Measurements from ENCODE around the gene TP73. TPM values are rescaled to one million over a fixed set of nuclear protein-coding genes. Genes with fewer than 3 reads are reported as not detected.

Gene TP73
- total and polyA plus RNA-seq, 7 donors, result under 0.01 to 0.13 (median 0.01) TPM; not detected in 4

DNA sequence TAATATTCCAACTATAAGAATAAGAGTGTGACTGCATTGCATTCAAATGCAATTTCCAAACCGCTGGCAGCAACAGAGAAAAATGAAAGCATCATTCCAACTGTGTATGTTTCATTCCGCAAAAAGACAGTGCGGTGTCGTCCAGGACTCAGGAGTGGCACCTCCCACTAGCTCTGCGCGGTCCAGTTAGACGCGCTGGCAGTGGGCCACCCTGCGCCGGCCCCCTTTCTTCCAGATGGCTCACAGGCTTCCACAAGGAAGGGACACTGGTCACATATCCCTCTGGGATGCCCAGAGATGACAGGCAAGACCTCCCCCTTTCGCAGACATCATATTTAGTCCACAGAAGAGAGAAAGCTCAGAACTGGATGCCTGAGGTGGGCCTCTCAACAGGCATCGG, 14.3 kb upstream of the TP73 start:
- Histone ChIP-seq H3K4me1 (no peaks in the 10 kb centered on the region), H3K36me3 (ENCODE audit: insufficient read depth in 1 of 2, low read depth in 1 of 2) (peaks cover 6 to 67% of the 10 kb centered on the region in 2 donors), H3K9me3 (no peaks in the 10 kb centered on the region), H3K4me3 (no peak overlapping the region), H3K27ac (no peak overlapping the region), H3K27me3 (ENCODE audit: insufficient read depth in 3 of 3, low read length in 2 of 3) (no peaks in the 10 kb centered on the region)
- intact Hi-C loops (cut with DNase I), result no loop called here
- ATAC-seq, result no peak
- 89 to 93% (median 91%) methylated on average over 12 of the region's 12 CpGs for WGBS, 3 donors
- no peak for TF ChIP-seq CTCF (IDR thresholded peaks at IDR 0.05)
- no peak for DNase-seq

- ATAC-seq (no peak), DNase-seq (no peak)
- TF ChIP-seq CTCF (IDR thresholded peaks at IDR 0.05), result no peak
- intact Hi-C loops (cut with DNase I), result no loop called here
- H3K27me3 ChIP-seq (ENCODE audit: insufficient read depth in 3 of 3, low read length in 2 of 3), result no peaks in the 10 kb centered on the region
- H3K27ac ChIP-seq, result no peak overlapping the region
- peaks cover 6 to 63% of the 10 kb centered on the region in 2 donors for H3K36me3 ChIP-seq (ENCODE audit: insufficient read depth in 1 of 2, low read depth in 1 of 2)
- H3K9me3 ChIP-seq, result no peaks in the 10 kb centered on the region
- no peaks in the 10 kb centered on the region for H3K4me1 ChIP-seq
- no peak overlapping the region for H3K4me3 ChIP-seq
- WGBS, 3 donors, result 83 to 85% (median 85%) methylated on average over 15 of the region's 15 CpGs
These were observed 13.6 kb upstream of the TP73 start for GRCh38 chr1:3638676-3639075.

DNA sequence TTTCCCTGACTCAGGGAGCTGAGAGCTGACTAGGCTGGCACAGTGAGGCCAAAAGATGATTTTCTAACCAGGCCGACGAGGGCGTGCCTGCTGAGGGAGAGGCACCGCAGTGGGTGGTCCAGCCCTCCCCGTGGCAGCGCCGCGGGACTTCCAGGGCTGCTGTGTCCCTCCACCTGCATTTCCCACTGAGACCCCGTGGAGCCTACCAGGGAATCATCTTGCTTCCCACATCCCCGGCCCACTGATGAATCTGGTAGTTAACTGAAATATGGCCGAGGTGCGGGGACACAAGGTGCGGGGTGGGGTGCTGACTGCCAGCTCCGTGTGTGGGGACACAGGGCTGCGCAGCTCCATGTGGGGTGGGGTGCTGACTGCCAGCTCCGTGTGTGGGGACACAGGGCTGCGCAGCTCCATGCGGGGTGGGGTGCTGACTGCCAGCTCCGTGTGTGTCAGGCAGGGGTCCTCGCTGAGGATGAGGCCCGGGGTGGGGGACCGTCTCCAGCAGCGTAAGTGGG, 12.9 kb upstream of the TP73 start:
- H3K4me3 ChIP-seq, result no peak overlapping the region
- no peaks in the 10 kb centered on the region for H3K4me1 ChIP-seq
- no peak for TF ChIP-seq CTCF (IDR thresholded peaks at IDR 0.05)
- DNase-seq (no peak), ATAC-seq (no peak)
- H3K27me3 ChIP-seq (ENCODE audit: insufficient read depth in 3 of 3, low read length in 2 of 3), result no peaks in the 10 kb centered on the region
- WGBS, 3 donors, result 92 to 94% (median 93%) methylated on average over 23 of the region's 23 CpGs
- no peak overlapping the region for H3K27ac ChIP-seq
- no peaks in the 10 kb centered on the region for H3K9me3 ChIP-seq
- intact Hi-C loops (cut with DNase I), result no loop called here
- H3K36me3 ChIP-seq (ENCODE audit: insufficient read depth in 1 of 2, low read depth in 1 of 2), result peaks cover 6 to 57% of the 10 kb centered on the region in 2 donors

GRCh38 chr1:3640121-3640837, 12.0 kb upstream of the TP73 start:
- 88 to 94% (median 90%) methylated on average over 24 to 36 of the region's 36 CpGs for WGBS, 3 donors
- no peaks in the 10 kb centered on the region for H3K4me1 ChIP-seq

More at GRCh38 chr1:3640121-3640837, 12.0 kb upstream of the TP73 start:
- no peak overlapping the region for H3K27ac ChIP-seq
- ATAC-seq (no peak), DNase-seq (no peak)
- intact Hi-C loops (cut with DNase I), result loop anchor here in 1 of 2 donors (10.0 kb wide), 1 partner anchor 265 kb away; the partner anchor contains the start of gene C1orf174
- H3K4me3 ChIP-seq, result no peak overlapping the region
- peaks cover 6 to 57% of the 10 kb centered on the region in 2 donors for H3K36me3 ChIP-seq (ENCODE audit: insufficient read depth in 1 of 2, low read depth in 1 of 2)
- H3K27me3 ChIP-seq (ENCODE audit: insufficient read depth in 3 of 3, low read length in 2 of 3), result no peaks in the 10 kb centered on the region
- no peaks in the 10 kb centered on the region for H3K9me3 ChIP-seq
- no peak for TF ChIP-seq CTCF (IDR thresholded peaks at IDR 0.05)

All from psoas muscle (tissue), 8 donors.